ENCODE measurements around the gene P2RX3. TPM values are rescaled to one million over a fixed set of nuclear protein-coding genes. Genes with fewer than 3 reads are reported as not detected.

P2RX3 gene
- total RNA-seq, 1 donor from 2014 or later = 2.0 TPM

DNA sequence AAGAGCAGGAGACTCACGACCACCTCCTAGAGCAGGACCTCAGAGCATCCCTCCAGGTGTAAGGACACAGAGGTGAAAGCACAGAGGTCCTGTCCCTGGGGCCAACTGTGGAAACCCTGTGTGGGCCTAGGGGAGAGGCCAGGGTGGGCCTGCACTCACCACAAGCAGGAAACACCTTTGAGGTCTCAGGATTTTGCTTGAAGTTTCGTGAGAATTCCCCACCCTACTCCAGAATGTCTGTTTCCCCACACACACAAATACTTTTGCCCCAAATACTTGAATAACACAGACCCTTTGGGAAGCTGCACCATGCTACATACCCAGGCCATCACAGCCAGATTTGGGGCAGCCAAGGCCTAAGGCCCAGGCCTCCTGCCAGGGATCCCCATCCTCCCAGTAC is 70.6 kb downstream of the P2RX3 start:
- Mint-ChIP-seq H3K4me3 (no peak overlapping the region), H3K9me3 (no peaks in the 10 kb centered on the region), H3K27me3 (ENCODE audit: low read depth) (no peaks in the 10 kb centered on the region), H3K27ac (no peak overlapping the region), H3K4me1 (no peaks in the 10 kb centered on the region), H3K36me3 (peaks cover 26% of the 10 kb centered on the region)
- DNase-seq (ENCODE audit: low spot score in 2 of 2, unreplicated experiment in 2 of 2) = no peak
- TF ChIP-seq, protein P1, sequence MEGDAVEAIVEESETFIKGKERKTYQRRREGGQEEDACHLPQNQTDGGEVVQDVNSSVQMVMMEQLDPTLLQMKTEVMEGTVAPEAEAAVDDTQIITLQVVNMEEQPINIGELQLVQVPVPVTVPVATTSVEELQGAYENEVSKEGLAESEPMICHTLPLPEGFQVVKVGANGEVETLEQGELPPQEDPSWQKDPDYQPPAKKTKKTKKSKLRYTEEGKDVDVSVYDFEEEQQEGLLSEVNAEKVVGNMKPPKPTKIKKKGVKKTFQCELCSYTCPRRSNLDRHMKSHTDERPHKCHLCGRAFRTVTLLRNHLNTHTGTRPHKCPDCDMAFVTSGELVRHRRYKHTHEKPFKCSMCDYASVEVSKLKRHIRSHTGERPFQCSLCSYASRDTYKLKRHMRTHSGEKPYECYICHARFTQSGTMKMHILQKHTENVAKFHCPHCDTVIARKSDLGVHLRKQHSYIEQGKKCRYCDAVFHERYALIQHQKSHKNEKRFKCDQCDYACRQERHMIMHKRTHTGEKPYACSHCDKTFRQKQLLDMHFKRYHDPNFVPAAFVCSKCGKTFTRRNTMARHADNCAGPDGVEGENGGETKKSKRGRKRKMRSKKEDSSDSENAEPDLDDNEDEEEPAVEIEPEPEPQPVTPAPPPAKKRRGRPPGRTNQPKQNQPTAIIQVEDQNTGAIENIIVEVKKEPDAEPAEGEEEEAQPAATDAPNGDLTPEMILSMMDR (IDR thresholded peaks at IDR 0.05; ENCODE audit: unreplicated experiment) = no peak

GRCh38 chr11:57409321-57410100 is 71.4 kb downstream of the P2RX3 start:
- H3K36me3 Mint-ChIP-seq = peaks cover 30% of the 10 kb centered on the region
- H3K4me1 Mint-ChIP-seq = no peaks in the 10 kb centered on the region
- no peaks in the 10 kb centered on the region for H3K27me3 Mint-ChIP-seq (ENCODE audit: low read depth)
- H3K9me3 Mint-ChIP-seq = no peaks in the 10 kb centered on the region
- H3K27ac Mint-ChIP-seq = no peak overlapping the region
- no peak for DNase-seq (ENCODE audit: low spot score in 2 of 2, unreplicated experiment in 2 of 2)
- TF ChIP-seq, protein P1 (IDR thresholded peaks at IDR 0.05; ENCODE audit: unreplicated experiment) = no peak
- no peak overlapping the region for H3K4me3 Mint-ChIP-seq

- no peaks in the 10 kb centered on the region for H3K27me3 Mint-ChIP-seq (ENCODE audit: low read depth)
- peaks cover 38% of the 10 kb centered on the region for H3K36me3 Mint-ChIP-seq
- DNase-seq (ENCODE audit: low spot score in 2 of 2, unreplicated experiment in 2 of 2) = no peak
- no peak overlapping the region for H3K4me3 Mint-ChIP-seq
- TF ChIP-seq, protein P1 (IDR thresholded peaks at IDR 0.05; ENCODE audit: unreplicated experiment) = no peak
- H3K9me3 Mint-ChIP-seq = no peaks in the 10 kb centered on the region
- H3K27ac Mint-ChIP-seq = no peak overlapping the region
- no peaks in the 10 kb centered on the region for H3K4me1 Mint-ChIP-seq
Measured at GRCh38 chr11:57410287-57410686, 72.1 kb downstream of the P2RX3 start.

DNA sequence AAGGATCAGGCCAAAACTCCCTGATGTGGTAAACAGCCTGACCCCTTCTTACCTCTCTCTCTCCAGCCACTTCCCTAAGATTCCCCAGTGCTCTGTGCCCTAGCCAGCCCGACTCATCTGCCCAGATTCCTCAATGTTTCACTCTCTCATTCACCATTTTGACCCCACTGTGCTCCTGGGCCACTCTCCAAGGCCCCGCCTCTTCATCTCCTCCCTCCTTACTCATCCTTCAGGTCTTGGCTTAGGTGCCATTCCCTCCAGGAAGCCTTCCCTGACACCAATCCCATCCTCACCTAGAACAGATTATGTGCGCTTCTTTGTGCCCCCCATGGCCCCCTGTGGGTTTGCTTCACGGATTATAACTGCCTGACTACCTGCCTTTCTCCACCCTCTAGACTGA is 75.5 kb downstream of the P2RX3 start:
- H3K4me3 Mint-ChIP-seq = no peak overlapping the region
- H3K27me3 Mint-ChIP-seq (ENCODE audit: low read depth) = no peaks in the 10 kb centered on the region
- H3K4me1 Mint-ChIP-seq = no peaks in the 10 kb centered on the region
- DNase-seq (ENCODE audit: low spot score in 2 of 2, unreplicated experiment in 2 of 2) = no peak
- TF ChIP-seq, protein P1 (IDR thresholded peaks at IDR 0.05; ENCODE audit: unreplicated experiment) = no peak
- H3K36me3 Mint-ChIP-seq = peaks cover 49% of the 10 kb centered on the region
- H3K9me3 Mint-ChIP-seq = no peaks in the 10 kb centered on the region
- H3K27ac Mint-ChIP-seq = no peak overlapping the region

DNA sequence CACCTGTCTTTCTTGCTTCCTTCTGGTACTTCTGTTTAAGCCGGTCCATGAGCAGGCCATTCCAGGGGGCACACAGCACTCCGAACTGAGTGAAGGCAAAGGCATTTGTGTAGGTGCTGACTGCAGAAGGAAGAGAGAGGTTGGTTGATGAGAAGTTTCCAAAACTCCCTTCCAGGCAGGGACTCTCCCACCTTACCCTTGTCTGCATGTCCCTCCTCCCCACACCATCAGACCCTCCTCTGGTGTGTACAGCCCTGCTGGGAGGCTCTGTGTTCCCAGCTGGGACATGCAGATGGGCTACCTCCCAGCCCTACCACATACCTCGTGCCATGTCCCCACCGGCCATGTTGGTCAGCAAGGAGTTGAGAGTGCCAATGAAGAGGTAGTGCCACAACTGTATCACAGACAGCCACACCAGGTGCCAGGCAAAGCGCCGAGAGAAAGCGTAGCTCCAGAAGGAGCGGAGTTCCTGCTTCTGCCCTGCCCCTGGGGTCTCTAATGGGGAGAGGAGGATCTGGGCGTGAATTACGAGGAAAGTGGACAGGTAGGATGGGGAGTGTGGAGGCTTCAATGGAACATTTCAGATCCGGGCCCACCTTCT is 76.6 kb downstream of the P2RX3 start:
- Mint-ChIP-seq H3K27ac (no peak overlapping the region), H3K9me3 (no peaks in the 10 kb centered on the region), H3K27me3 (ENCODE audit: low read depth) (no peaks in the 10 kb centered on the region), H3K36me3 (peaks cover 46% of the 10 kb centered on the region), H3K4me3 (no peak overlapping the region), H3K4me1 (no peaks in the 10 kb centered on the region)
- TF ChIP-seq, protein P1 (IDR thresholded peaks at IDR 0.05; ENCODE audit: unreplicated experiment) = no peak
- DNase-seq (ENCODE audit: low spot score in 2 of 2, unreplicated experiment in 2 of 2) = no peak
